ENCODE measurements around the gene TANC1.

Gene TANC1

GRCh38 chr2:159270744-159271379 lies 302.4 kb downstream of the TANC1 start:
- DNase-seq (no peak), ATAC-seq (no peak)

GRCh38 chr2:159272156-159272555 lies 303.7 kb downstream of the TANC1 start:
- DNase-seq (no peak), ATAC-seq (no peak)

GRCh38 chr2:159275111-159275510 lies 306.7 kb downstream of the TANC1 start:
- no peak for ATAC-seq
- no peak for DNase-seq

GRCh38 chr2:159279700-159280099 lies 311.3 kb downstream of the TANC1 start:
- DNase-seq (no peak), ATAC-seq (no peak)

DNA sequence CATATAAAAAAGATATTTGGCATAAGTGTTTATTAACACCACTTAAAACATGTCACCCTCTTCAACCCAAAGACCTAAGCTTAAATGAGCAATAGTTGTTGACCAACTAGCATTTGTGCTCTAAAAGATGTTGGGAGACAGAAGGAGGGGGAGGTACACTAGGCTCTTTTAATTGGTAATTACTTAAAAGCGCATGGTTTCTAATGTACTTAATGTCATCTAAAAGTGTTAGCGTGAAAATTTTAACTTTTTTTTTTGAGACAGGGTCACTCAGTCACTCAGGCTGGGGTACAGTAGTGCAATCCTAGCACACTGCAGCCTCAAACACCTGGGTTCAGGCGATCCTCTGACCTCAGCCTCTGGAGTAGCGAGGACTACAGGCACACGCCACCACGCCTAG lies 312.6 kb downstream of the TANC1 start:
- no peak for DNase-seq
- ATAC-seq: no peak
